ENCODE results near the gene SPHKAP. TPM values are rescaled to one million over a fixed set of nuclear protein-coding genes. Genes with fewer than 3 reads are reported as not detected.
"Not testable (repeated sequence)": the region's sequence is repeated elsewhere in the genome, so short reads cannot be mapped to it uniquely, and the experiment has no call there.

SPHKAP gene
- not detected for total RNA-seq

- H3K27me3 ChIP-seq: peaks cover 0 to 17% of the 10 kb centered on the region in 2 donors
- intact Hi-C loops (cut with DNase I): no loop called here
These were observed at the start of gene SPHKAP for GRCh38 chr2:228181098-228182019. Gene SPHKAP, minus strand, starts transcription at chr2:228181687. Its CDS starts 89 bp downstream, at chr2:228181598.

DNA sequence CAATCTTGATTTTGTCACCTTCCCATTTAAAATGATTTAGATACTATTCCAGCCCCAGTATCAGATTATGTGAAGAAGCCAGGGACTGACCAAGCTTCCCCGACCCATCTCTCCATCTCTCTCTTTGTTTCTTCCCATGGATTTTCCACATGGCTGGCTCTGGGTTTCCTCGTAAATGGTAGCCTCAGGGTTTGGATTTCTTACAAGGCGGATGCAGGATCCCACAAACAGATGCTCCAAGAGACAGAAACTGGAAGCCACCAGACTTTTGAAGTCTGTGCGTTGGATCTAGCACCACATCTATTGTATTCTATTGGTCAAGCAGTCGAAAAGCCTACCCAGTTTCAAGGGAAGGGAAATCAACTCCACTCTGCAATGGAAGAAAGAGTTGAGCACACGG is 46.0 kb upstream of the SPHKAP start:
- Histone ChIP-seq H3K9me3 (no peaks in the 10 kb centered on the region), H3K36me3 (replicated peaks in 1 of 2; ENCODE audit: insufficient read depth in 1 of 2, low read depth in 2 of 2) (no peaks in the 10 kb centered on the region), H3K27ac (no peak overlapping the region), H3K27me3 (no peaks in the 10 kb centered on the region), H3K4me3 (no peak overlapping the region), H3K4me1 (no peaks in the 10 kb centered on the region)
- TF ChIP-seq POLR2A (IDR thresholded peaks at IDR 0.05): no peak
- TF ChIP-seq, protein P1, sequence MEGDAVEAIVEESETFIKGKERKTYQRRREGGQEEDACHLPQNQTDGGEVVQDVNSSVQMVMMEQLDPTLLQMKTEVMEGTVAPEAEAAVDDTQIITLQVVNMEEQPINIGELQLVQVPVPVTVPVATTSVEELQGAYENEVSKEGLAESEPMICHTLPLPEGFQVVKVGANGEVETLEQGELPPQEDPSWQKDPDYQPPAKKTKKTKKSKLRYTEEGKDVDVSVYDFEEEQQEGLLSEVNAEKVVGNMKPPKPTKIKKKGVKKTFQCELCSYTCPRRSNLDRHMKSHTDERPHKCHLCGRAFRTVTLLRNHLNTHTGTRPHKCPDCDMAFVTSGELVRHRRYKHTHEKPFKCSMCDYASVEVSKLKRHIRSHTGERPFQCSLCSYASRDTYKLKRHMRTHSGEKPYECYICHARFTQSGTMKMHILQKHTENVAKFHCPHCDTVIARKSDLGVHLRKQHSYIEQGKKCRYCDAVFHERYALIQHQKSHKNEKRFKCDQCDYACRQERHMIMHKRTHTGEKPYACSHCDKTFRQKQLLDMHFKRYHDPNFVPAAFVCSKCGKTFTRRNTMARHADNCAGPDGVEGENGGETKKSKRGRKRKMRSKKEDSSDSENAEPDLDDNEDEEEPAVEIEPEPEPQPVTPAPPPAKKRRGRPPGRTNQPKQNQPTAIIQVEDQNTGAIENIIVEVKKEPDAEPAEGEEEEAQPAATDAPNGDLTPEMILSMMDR (IDR thresholded peaks at IDR 0.05): no peak
- no peak for DNase-seq
- intact Hi-C loops (cut with DNase I): no loop called here
- no peak for ATAC-seq
- 55 to 70% methylated on average over 6 of the region's 6 CpGs for WGBS, 2 donors

More at GRCh38 chr2:228181098-228182019, at the start of gene SPHKAP:
- DNase-seq (no peak), ATAC-seq (no peak)
- no peak for TF ChIP-seq POLR2A (IDR thresholded peaks at IDR 0.05)
- TF ChIP-seq, protein P1 (IDR thresholded peaks at IDR 0.05): no peak
- no peaks in the 10 kb centered on the region for H3K9me3 ChIP-seq
- no peaks in the 10 kb centered on the region for H3K36me3 ChIP-seq (replicated peaks in 1 of 2; ENCODE audit: insufficient read depth in 1 of 2, low read depth in 2 of 2)
- WGBS, 2 donors: 2 to 3% methylated on average over 31 to 56 of the region's 56 CpGs
- no peak within 1 kb of the TSS for H3K27ac ChIP-seq
- no peak within 1 kb of the TSS for H3K4me3 ChIP-seq
- no peaks in the 10 kb centered on the region for H3K4me1 ChIP-seq

DNA sequence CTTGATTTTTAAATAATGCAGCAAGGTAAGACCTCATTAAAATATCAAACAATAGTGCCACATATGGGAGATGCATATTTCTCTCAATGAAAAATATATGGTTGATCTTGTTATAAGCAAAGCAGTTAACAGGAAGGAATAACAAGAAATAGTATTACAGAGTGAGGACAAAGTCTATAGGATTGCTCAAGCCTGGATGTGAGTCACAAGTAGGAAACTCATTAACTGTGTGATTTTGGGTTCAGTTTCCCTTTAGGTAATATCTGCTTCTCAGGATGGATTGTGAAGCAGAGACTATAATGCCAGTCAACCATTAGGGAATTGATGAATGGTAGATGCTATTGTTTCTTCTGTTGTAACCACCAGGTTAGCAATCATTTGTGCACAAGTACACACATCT is 42.9 kb upstream of the SPHKAP start:
- Histone ChIP-seq H3K4me3 (no peak overlapping the region), H3K9me3 (no peaks in the 10 kb centered on the region), H3K27me3 (no peaks in the 10 kb centered on the region), H3K27ac (no peak overlapping the region), H3K36me3 (replicated peaks in 1 of 2; ENCODE audit: insufficient read depth in 1 of 2, low read depth in 2 of 2) (no peaks in the 10 kb centered on the region), H3K4me1 (no peaks in the 10 kb centered on the region)
- no peak for ATAC-seq
- no peak for DNase-seq
- intact Hi-C loops (cut with DNase I): no loop called here
- TF ChIP-seq, protein P1 (IDR thresholded peaks at IDR 0.05): no peak

DNA sequence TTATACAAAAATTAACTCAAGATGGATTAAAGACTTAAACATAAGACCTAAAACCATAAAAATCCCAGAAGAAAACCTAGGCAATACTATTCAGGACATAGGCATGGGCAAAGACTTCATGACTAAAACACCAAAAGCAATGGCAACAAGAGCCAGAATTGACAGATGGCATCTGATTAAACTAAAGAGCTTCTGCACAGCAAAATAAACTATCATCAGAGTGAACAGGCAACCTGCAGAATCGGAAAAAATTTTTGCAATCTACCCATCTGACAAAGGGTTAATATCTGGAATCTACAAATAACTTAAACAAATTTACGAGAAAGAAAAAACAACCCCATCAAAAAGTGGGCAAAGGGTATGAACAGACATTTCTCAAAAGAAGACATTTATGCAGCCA is 37.1 kb upstream of the SPHKAP start:
- ATAC-seq; H3K27me3 ChIP-seq; H3K4me3 ChIP-seq; H3K9me3 ChIP-seq; intact Hi-C loops (cut with DNase I); H3K27ac ChIP-seq; H3K4me1 ChIP-seq; H3K36me3 ChIP-seq (replicated peaks in 1 of 2; ENCODE audit: insufficient read depth in 1 of 2, low read depth in 2 of 2); DNase-seq: not testable (repeated sequence)
- WGBS, 2 donors: 41 to 61% methylated on average over 2 of the region's 2 CpGs

DNA sequence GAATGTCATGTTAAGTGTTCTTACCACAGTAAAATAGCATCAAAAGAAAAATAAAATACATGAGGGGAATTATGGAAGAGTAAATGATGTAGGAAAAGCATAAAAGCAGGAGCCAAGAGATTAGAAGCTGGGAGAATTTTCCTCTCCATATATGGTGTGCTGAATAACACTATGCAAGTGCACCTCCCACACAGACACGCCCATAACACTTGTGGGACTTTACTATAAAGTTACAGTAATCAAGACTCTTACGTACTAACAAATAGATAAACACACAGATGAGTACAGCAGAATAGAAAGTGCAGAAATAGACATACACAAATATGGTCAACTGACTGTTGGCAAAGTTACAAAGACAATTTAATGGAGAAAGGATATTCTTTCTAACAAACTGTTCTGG is 16.0 kb upstream of the SPHKAP start:
- H3K4me3 ChIP-seq: no peak overlapping the region
- TF ChIP-seq, protein P1 (IDR thresholded peaks at IDR 0.05): no peak
- no peak for TF ChIP-seq POLR2A (IDR thresholded peaks at IDR 0.05)
- no peaks in the 10 kb centered on the region for H3K27me3 ChIP-seq
- WGBS, 2 donors: 50 to 60% methylated on average over 2 of the region's 2 CpGs
- no peaks in the 10 kb centered on the region for H3K9me3 ChIP-seq
- no peak for DNase-seq
- H3K27ac ChIP-seq: no peak overlapping the region
- intact Hi-C loops (cut with DNase I): no loop called here
- no peak for ATAC-seq
- no peaks in the 10 kb centered on the region for H3K36me3 ChIP-seq (replicated peaks in 1 of 2; ENCODE audit: insufficient read depth in 1 of 2, low read depth in 2 of 2)
- no peaks in the 10 kb centered on the region for H3K4me1 ChIP-seq
